Smooth muscle cell (in vitro differentiated cells): ENCODE measurements around the gene STK24. TPM values are rescaled to one million over a fixed set of nuclear protein-coding genes. Genes with fewer than 3 reads are reported as not detected.
A peak's percentile ranks its signal among the peaks of the same experiment; 100 is the strongest.

Source experiments
- DNase-seq: peaks from one replicate; lab custom pipeline; 2025; ENCODE audit not compliant: unreplicated experiment; lab: John Stamatoyannopoulos, UW
- H2AFZ ChIP-seq: fragments of 200-600 bp; sonication (generic); 2 replicates; pipeline ENCODE4 v1.6.0; 2016; ENCODE audit warnings: antibody characterized with exemption, low read depth, mild to moderate bottlenecking
- H3F3A ChIP-seq: fragments of 200-600 bp; sonication (generic); 2 replicates; pipeline ENCODE4 v1.6.0; 2017; ENCODE audit warnings: antibody characterized with exemption, low read depth
- H3K27ac ChIP-seq: fragments of 200-600 bp; sonication (generic); 2 replicates; pipeline ENCODE4 v1.5.1; 2016; ENCODE audit warnings: low read depth, mild to moderate bottlenecking
- H3K27me3 ChIP-seq: fragments of 200-600 bp; sonication (generic); 2 replicates; pipeline ENCODE4 v1.6.1; 2016; ENCODE audit warnings: low read depth, mild to moderate bottlenecking
- H3K36me3 ChIP-seq: fragments of 200-600 bp; sonication (generic); 2 replicates; pipeline ENCODE4 v1.5.1; 2016; ENCODE audit warnings: low read depth
- H3K4me1 ChIP-seq: fragments of 200-600 bp; sonication (generic); 2 replicates; pipeline ENCODE4 v1.5.1; 2016; ENCODE audit warnings: low read depth
- H3K4me2 ChIP-seq: fragments of 200-600 bp; sonication (generic); 2 replicates; pipeline ENCODE4 v1.6.0; 2016; ENCODE audit warnings: mild to moderate bottlenecking
- H3K4me3 ChIP-seq: fragments of 200-600 bp; sonication (generic); 2 replicates; pipeline ENCODE4 v1.5.1; 2016; ENCODE audit warnings: mild to moderate bottlenecking
- H3K79me2 ChIP-seq: fragments of 200-600 bp; sonication (generic); 2 replicates; pipeline ENCODE4 v1.6.0; 2016; ENCODE audit warnings: low read depth, mild to moderate bottlenecking
- H3K9ac ChIP-seq: fragments of 200-600 bp; sonication (generic); 2 replicates; pipeline ENCODE4 v1.6.0; 2016; ENCODE audit warnings: low read depth
- H3K9me3 ChIP-seq: fragments of 200-600 bp; sonication (generic); replicated peaks from 2 replicates; pipeline ENCODE4 v1.5.1; 2016; ENCODE audit warnings: low read depth
- H4K20me1 ChIP-seq: fragments of 200-600 bp; sonication (generic); 2 replicates; pipeline ENCODE4 v1.6.0; 2016; ENCODE audit warnings: low read depth
- WGBS: methylation state at CpG from one replicate; pipeline ENCODE4 v1.1.7; 2016; ENCODE audit warnings: low lambda C conversion rate; 5-methylcytosine and 5-hydroxymethylcytosine counted together
- polyA plus RNA-seq: library from polyadenylated mRNA; unstranded; fragments of >200 nt; fragmentation: Nextera tagmentation; extraction: Ambion mirVana; gene quantifications from 2 replicates; pipeline ENCODE4 v1.2.1, GENCODE V29; 2016
- total RNA-seq: library from RNA; depleted of rRNA; stranded (reverse); fragments of >200 nt; gene quantifications from 2 replicates; pipeline ENCODE4 v1.2.3, GENCODE V29; 2014
- TF ChIP-seq, protein P1 (sequence below): fragments of 200-600 bp; sonication (generic); IDR thresholded peaks from 2 replicates; pipeline ENCODE4 v1.5.1; 2017; ENCODE audit warnings: borderline replicate concordance, mild to moderate bottlenecking, antibody characterized with exemption; ENCODE audit not compliant: insufficient read depth, poor library complexity, severe bottlenecking

STK24 gene
- total and polyA plus RNA-seq, 2 experiments from 2014 or later: 80.2 to 89.1 TPM

DNA sequence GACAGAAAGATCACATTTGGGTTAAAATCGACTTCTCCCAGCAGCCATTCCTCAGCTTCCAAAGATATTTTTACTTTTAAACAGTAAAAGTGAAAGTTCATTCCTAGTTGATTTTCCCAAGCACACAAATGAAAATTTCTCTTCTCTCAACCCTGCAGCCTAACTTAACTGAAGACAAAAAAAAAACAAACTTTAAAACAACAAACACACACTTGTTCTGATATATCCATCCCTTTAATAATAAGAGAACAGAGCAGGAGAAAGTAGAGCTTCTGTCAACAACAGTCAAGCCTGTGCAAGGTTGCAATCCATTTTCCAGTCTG lies 72.9 kb downstream of the STK24 start:
- peak overlapping the region; percentile 53 for H3K9ac ChIP-seq
- 89% methylated on average over 1 of the region's 1 CpG for WGBS
- peak overlapping the region; percentile 59 for H3K4me2 ChIP-seq
- TF ChIP-seq, protein P1, sequence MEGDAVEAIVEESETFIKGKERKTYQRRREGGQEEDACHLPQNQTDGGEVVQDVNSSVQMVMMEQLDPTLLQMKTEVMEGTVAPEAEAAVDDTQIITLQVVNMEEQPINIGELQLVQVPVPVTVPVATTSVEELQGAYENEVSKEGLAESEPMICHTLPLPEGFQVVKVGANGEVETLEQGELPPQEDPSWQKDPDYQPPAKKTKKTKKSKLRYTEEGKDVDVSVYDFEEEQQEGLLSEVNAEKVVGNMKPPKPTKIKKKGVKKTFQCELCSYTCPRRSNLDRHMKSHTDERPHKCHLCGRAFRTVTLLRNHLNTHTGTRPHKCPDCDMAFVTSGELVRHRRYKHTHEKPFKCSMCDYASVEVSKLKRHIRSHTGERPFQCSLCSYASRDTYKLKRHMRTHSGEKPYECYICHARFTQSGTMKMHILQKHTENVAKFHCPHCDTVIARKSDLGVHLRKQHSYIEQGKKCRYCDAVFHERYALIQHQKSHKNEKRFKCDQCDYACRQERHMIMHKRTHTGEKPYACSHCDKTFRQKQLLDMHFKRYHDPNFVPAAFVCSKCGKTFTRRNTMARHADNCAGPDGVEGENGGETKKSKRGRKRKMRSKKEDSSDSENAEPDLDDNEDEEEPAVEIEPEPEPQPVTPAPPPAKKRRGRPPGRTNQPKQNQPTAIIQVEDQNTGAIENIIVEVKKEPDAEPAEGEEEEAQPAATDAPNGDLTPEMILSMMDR: no peak
- H3K36me3 ChIP-seq: no peaks in the 10 kb centered on the region
- peaks cover 98% of the 10 kb centered on the region for H4K20me1 ChIP-seq
- H3K27ac ChIP-seq: peak overlapping the region; percentile 77
- H3K4me3 ChIP-seq: no peak overlapping the region
- H3K79me2 ChIP-seq: peaks cover 93% of the 10 kb centered on the region
- no peak for DNase-seq
- no peaks in the 10 kb centered on the region for H3K9me3 ChIP-seq
- H3K27me3 ChIP-seq: no peaks in the 10 kb centered on the region
- H3K4me1 ChIP-seq: peaks cover 22% of the 10 kb centered on the region
- H2AFZ ChIP-seq: no peak overlapping the region
- peaks cover 41% of the 10 kb centered on the region for H3F3A ChIP-seq

DNA sequence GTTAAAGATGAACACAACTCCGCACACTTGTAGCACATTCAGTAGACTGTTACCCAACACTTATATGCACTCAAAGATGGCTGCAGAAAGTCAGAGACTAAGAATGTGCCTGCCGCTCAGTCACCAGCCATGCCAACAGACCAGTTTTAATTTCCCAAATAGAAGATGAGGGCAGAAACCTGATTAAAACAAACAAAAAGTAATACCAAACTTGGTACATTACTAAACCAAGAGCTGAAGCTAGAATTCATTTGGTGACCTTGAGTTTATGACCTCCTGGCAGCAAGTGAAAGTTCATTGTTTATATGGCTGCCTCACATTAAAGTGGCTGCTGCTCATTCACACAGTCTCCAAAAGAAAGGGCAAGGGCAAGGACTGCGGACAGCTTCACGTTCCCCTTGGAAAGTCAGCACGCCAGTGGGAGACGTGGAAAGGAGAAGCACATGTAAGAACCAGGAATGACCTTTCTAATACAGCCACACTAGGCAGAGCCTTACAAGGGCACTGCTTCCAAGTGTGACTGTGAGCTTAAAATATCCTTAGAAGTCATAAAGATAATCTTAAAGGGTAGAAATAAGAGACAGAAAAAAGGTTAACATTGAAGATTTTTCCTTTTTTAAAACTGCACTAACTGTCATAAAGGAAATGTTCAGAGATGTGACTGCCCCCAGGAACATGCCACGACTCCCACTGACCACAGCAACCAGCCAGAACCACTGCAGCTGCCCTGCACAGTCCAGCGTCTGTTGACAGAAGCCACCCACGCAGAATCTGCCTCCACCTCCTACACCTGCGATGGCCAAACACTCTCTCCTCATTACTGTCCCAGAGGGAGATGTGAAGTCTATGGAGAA lies 73.5 kb downstream of the STK24 start:
- Histone ChIP-seq H3K27me3 (no peaks in the 10 kb centered on the region), H3K4me3 (no peak overlapping the region), H3K9ac (peak overlapping the region; percentile 53), H4K20me1 (peaks cover 97% of the 10 kb centered on the region), H3K4me1 (peaks cover 16% of the 10 kb centered on the region), H3K36me3 (no peaks in the 10 kb centered on the region), H2AFZ (no peak overlapping the region), H3K9me3 (no peaks in the 10 kb centered on the region), H3K27ac (peak overlapping the region; percentile 77), H3K4me2 (peak overlapping the region; percentile 59), H3K79me2 (peaks cover 97% of the 10 kb centered on the region), H3F3A (peaks cover 37% of the 10 kb centered on the region)
- TF ChIP-seq, protein P1: no peak
- WGBS: 63% methylated on average over 10 of the region's 10 CpGs
- DNase-seq: no peak

DNA sequence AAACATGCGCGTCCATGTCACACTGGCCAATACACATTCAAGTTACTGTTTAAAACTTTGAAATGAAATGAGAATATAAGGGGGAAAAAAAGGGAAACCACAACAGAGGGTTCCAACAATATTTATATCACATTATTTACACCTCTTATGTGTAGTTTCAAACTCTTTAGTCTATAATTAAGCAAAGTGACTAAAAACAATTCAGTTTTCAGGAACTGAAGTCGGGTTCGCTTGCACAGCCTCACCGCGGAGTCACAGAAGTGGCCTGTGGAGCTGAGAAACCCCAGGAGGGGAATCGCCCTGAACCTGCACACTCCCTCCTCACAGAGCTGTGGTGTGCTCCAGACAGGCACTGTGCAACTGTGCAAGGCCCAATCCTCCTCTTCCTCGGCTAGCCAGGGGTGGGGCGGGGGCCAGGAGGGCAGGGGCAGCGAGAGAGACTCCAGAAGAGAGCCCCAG lies 75.9 kb downstream of the STK24 start:
- 93% methylated on average over 10 of the region's 10 CpGs for WGBS
- no peaks in the 10 kb centered on the region for H3K27me3 ChIP-seq

More for the DNA sequence above, 75.9 kb downstream of the STK24 start:
- peaks cover 96% of the 10 kb centered on the region for H3K79me2 ChIP-seq
- peaks cover 24% of the 10 kb centered on the region for H3F3A ChIP-seq
- H3K4me1 ChIP-seq: peaks cover 11% of the 10 kb centered on the region
- H3K9ac ChIP-seq: no peak overlapping the region
- no peak overlapping the region for H3K4me3 ChIP-seq
- H3K9me3 ChIP-seq: no peaks in the 10 kb centered on the region
- no peak for DNase-seq
- no peak overlapping the region for H2AFZ ChIP-seq
- TF ChIP-seq, protein P1: no peak
- no peak overlapping the region for H3K4me2 ChIP-seq
- no peaks in the 10 kb centered on the region for H3K36me3 ChIP-seq
- no peak overlapping the region for H3K27ac ChIP-seq
- H4K20me1 ChIP-seq: peaks cover 94% of the 10 kb centered on the region
